GM18526 (cell line): ENCODE data around the gene STK26.

ENCODE experiments used
- POLR2A ChIP-seq: IDR thresholded peaks from 3 replicates; pipeline ENCODE4 v1.6.1; 2011; ENCODE audit not compliant: insufficient read length; ENCODE audit errors: extremely low read depth

The STK26 gene

DNA sequence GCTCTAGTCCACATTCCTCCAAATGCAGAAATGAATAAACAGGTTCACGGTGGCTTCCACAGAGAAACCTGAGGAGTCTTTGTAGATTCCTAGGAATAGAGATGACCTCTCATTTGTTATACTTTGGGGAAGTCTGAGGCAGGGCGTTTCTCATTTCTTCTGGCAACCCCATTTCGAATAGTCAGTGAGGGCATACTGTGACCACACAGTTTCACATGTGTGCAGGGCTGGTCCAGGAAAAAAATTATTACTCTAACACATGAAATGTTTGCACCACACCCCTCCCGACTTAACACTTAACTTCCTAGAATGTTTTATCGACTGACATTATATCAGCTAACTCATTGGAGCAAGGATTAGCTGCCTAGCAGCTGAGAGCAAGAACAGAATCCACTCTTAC, 92.7 kb downstream of the STK26 start:
- TF ChIP-seq POLR2A, result no peak

DNA sequence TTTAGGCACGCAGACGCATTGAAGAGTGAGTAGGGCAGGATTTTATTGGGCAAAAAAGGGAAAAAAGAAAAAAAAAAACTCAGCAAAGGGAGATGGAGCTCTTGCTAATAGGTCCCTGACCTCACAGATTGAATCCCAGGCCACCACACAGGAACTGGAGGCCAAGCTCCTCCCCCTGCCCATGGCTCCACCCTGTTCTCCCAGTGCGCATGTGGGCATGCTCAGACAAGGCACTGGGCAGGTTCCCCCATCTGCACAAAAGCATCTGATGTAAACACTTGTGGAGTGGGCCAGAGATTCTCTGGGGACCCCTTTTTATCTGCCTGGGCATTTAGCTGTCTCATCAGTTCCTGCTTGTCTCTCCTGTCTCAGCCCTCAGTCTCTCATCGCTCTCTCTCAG, 95.3 kb downstream of the STK26 start:
- no peak for TF ChIP-seq POLR2A

DNA sequence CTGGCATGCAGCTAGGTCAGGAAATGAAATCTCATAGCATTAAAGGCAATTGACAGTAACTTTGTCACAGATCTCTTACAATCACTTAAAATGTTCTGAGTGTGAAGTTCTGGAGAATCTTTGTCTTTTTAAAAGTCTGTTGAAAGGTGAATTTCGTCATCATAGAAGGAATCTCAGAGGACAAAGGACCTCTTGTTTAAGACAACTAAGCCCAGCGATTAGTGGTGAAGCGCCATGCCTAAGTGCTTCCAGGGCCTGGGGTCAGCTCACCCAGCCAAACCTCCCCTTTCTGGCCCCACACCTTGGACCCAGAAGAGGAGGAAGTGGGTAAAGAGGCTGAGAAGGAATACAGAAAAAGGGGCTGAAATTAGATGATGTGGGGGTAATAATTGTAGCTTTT, 96.2 kb downstream of the STK26 start:
- TF ChIP-seq POLR2A, result no peak

DNA sequence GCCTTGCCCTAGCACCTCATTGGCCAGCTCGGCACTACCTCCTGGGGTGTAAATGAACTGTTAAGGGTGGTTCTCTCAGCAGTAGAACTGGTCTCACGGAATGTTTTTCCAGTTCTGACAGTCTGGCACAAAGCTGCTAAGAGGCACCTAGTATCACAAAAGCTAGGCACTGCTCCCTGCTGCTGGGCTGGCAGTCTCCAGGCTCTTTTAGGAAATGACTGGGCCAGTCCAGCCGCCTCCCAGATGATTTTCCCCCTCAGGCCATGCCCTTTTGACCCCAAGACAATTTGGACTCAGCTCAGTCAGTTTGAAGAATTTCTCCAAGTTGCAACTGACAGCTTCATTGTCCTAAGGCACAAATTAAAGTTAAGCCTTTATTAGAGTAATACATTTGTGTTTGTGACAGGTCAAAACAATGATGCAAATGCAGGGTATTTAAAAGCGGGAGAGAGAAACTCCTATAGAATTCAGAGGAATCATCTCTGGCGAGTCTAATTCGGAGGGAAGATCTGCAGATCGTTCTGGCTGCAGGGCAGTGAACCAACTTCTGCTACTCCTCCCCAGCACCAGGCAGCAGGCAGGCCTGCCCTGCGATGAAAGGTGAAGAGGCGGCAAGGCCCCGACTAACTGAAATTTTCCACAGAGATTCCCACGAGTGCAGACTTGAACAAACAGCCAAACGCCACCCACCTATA, 96.9 kb downstream of the STK26 start:
- no peak for TF ChIP-seq POLR2A

DNA sequence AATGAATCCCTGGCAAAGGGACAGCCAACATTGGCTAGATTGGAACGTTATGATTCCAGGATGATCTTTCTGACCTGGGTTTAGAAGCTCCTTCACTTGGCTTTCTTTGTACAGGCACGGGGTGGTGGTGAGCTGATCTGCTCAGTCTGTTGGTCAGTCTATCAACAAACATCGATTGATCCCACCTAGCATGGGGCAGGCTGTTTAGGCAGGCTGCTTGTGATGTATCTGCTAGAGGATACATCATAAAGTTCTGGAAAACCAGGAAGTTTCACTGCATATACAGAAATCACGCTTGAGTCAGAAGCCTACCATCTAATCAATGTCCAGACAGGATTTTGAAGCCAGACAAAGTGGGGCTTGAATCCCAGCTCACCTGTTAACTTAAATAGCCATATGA, 97.8 kb downstream of the STK26 start:
- TF ChIP-seq POLR2A, result no peak
